NCI-H2196 treated with DMSO at 0.1 percent for 48 hours (cell line): ENCODE data around the gene MMADHC.
A peak's percentile ranks its signal among the peaks of the same experiment; 100 is the strongest.

Source experiments
- DNase-seq: peaks from one replicate; lab custom pipeline; 2025; ENCODE audit not compliant: unreplicated experiment; lab: John Stamatoyannopoulos, UW

MMADHC gene

GRCh38 chr2:149587220-149587949 is at the start of gene MMADHC:
Gene MMADHC, minus strand, starts transcription at chr2:149587775. Its CDS starts 678 bp downstream, at chr2:149587097.
- DNase-seq, result peak; percentile 93

- DNase-seq, result no peak
Measured at GRCh38 chr2:149634103-149634502, 46.5 kb upstream of the MMADHC start.

GRCh38 chr2:149630445-149630844 is 42.9 kb upstream of the MMADHC start:
- no peak for DNase-seq

GRCh38 chr2:149629026-149629425 is 41.5 kb upstream of the MMADHC start:
- no peak for DNase-seq

- no peak for DNase-seq
Measured at GRCh38 chr2:149627111-149627801, 39.7 kb upstream of the MMADHC start.

- no peak for DNase-seq
Measured at GRCh38 chr2:149625671-149626070, 38.1 kb upstream of the MMADHC start.

- DNase-seq, result no peak
Measured at GRCh38 chr2:149625271-149625670, 37.7 kb upstream of the MMADHC start.

GRCh38 chr2:149622343-149622742 is 34.8 kb upstream of the MMADHC start:
- no peak for DNase-seq

- no peak for DNase-seq
Measured at GRCh38 chr2:149617476-149617875, 29.9 kb upstream of the MMADHC start.

GRCh38 chr2:149616681-149617456 is 29.3 kb upstream of the MMADHC start:
- DNase-seq, result no peak

- DNase-seq, result no peak
Measured at GRCh38 chr2:149613704-149614103, 26.1 kb upstream of the MMADHC start.

- no peak for DNase-seq
Measured at GRCh38 chr2:149612122-149612521, 24.5 kb upstream of the MMADHC start.

- no peak for DNase-seq
Measured at GRCh38 chr2:149611100-149611820, 23.7 kb upstream of the MMADHC start.

GRCh38 chr2:149606251-149606811 is 18.8 kb upstream of the MMADHC start:
- no peak for DNase-seq

GRCh38 chr2:149603248-149603647 is 15.7 kb upstream of the MMADHC start:
- DNase-seq, result no peak

- DNase-seq, result no peak
Measured at GRCh38 chr2:149601141-149601796, 13.7 kb upstream of the MMADHC start.

- DNase-seq, result peak; percentile 55
Measured at GRCh38 chr2:149597668-149598326, 10.2 kb upstream of the MMADHC start.

- no peak for DNase-seq
Measured at GRCh38 chr2:149597050-149597667, 9.6 kb upstream of the MMADHC start.

GRCh38 chr2:149596471-149596870 is 8.9 kb upstream of the MMADHC start:
- DNase-seq, result no peak
